Left forelimb (tissue), 1 donor: ENCODE measurements around the gene PIP4K2A.

Experiments
- DNase-seq: peaks from one replicate; pipeline ENCODE4 v3.0.0-alpha.2; 2018; ENCODE audit warnings: low spot score

The PIP4K2A gene

GRCh38 chr10:22666287-22667092 lies 47.9 kb downstream of the PIP4K2A start:
- DNase-seq, result no peak

DNA sequence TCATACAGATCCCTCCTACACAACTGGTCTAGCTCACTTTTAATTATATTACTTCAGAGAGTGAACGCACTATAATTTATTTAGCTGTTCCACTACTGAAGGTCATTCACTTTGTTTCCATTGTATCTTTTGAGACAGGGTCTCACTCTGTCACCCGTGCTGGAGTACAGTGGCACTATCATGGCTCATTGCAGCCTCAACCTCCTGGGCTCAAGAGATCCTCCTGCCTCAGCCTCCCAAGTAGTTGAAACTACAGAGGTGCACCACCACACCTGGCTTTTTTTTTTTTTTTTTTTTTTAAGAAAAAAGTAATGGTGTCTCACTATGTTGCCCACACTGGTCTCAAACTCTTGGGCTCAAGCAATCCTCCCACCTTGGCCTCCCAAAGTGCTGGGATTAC lies 49.0 kb downstream of the PIP4K2A start:
- DNase-seq, result no peak

GRCh38 chr10:22662733-22663330 lies 51.5 kb downstream of the PIP4K2A start:
- no peak for DNase-seq

- DNase-seq, result no peak
Observed at GRCh38 chr10:22659866-22660265, 54.5 kb downstream of the PIP4K2A start.

DNA sequence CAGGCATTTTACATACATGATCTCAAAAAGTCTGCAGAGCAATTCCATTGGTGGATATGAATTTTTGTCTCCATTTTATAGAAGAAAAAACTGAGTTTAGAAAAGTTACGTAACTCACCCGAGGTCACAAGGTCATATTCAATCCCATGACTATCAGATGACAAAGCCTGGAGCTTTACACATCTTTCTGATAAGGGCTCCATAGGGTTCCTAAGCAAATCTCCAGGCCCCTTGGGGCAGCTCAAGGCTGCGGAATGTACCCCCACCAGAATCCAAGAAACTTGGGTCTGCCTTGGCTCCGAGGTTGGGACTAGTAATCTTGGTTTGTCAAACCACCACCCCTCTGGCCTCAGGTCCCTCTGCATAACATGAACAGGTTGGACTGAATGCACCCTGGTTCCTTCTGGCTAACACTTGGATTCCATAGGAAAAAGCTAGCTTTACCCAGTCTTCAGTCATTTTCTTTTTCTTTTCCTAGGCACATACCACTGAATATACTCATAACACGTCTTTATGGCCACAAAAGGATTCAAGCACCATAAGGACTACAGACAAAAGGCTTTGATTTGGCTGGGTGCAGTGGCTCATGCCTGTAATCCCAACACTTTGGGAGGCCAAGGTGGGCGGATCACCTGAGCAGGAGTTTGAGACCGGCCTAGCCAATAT lies 55.5 kb downstream of the PIP4K2A start:
- DNase-seq, result no peak

GRCh38 chr10:22657566-22658225 lies 56.7 kb downstream of the PIP4K2A start:
- no peak for DNase-seq

DNA sequence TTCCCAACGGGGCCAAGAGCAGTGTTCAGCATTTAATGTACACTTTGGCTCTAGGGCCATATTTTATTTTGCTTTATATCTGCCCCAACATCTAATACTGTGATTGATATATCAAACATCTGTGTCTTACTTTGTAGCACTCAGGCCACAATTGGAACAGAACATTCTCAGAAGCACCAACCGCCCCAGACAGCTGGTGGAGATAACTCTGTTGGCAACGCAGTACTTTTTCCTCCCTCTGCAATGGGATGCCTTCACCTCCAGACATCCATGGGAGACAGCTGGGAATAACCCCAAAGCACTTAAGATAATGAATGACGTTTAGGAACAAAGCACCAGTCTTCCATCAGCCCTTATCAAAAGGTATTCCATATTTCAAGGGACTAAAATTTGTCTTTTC lies 57.4 kb downstream of the PIP4K2A start:
- no peak for DNase-seq

DNA sequence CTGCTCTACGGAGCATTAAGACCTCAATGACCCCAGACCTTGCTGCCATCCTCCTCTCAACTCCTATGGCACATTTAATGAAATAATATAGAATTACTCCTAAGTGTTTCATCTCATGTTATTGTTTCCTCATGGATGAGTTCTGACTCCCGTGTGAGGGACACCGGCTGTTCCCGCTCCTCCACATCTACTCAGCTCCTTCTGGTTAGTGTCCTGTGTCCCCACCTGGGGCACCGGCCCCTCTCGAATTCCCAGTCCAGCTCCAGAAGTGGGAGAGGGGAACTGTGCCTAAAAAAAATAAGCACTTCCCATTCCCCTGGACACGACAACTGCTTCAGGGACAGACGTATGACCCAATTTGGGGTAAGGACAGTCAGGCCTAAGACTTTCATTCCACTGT lies 58.3 kb downstream of the PIP4K2A start:
- no peak for DNase-seq

DNA sequence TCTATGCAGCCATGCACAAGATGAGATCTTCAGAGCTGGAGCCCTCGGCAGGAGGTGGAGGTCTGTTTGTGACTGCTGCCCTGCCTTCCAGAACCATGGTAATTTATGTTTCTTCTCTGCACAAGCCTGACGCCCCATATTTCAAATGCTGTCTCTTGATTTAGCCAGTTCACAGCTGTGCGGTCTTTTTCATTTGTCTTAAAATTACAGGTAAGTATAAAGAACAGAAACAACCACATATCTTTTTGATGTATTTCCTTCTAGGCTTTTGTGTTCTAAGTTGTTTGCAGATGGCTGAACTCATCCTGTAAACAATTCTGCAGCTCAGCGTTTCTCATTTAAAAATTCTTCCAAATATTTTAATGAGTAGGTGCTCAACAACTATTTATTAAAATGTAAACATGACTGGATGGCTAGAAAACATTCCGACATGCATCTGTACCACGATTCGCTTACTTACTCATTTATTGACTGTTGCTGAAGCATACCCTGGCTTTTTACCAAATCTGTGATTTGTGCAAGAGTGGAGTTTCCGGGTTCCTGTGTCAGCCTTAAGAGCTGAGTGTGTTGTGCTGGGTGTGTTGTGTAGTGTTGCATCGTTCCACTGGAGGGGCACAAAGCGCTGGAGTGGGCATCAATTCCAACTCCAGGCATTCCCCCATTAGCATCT lies 58.9 kb downstream of the PIP4K2A start:
- DNase-seq, result no peak

GRCh38 chr10:22652988-22653481 lies 61.3 kb downstream of the PIP4K2A start:
- no peak for DNase-seq

DNA sequence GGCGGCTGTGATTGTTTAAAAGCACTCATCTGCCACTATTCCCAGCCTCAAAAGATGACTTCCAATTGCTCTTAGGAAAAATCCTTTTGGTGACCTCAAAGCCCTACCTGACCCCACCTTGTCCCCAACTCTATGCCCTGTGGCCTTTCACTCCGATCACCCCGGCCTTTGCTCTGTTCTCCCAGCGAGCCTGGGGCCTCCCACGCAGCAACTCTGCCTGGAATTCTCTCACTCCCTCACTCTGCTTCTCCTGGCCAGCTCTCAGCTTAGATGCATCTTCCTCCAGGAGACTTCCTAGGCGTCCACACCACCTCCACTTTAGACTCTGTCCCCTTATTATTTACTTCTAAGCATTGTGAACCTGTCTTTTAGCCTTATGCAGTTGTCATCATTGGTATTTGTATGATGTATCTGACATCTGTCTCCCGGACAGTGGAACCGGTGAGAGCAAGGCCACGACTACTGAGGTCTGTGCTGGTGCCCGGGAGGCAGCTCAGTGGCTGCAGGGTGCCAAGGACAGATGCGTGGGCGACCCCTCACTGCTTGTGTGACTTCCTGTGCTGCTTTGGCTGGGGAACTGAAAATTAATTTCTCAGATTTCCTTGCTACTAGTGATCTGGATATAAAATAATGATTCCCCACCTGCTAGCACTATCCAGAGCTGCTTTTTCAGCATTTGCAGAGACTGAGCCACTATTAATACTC lies 63.0 kb downstream of the PIP4K2A start:
- DNase-seq, result no peak

DNA sequence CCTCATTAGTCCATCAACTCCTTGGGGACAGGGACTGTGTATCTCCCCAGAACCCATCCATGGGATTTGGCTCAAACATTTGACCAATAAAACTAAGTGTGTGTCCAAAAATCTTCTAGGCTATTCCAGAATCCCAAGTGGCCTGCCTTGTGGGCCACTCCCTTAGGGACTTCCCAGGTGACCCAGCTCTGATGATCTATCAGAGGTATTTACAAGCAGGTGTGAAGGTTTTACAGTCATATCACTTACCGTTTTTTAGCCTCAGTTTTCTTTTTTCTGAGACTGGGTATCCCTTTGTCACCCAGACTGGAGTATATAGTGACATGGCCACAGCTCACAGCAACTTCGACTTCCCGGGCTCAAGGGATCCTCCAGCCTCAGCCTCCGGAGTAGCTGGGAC lies 64.4 kb downstream of the PIP4K2A start:
- no peak for DNase-seq

- no peak for DNase-seq
Observed at GRCh38 chr10:22649390-22649841, 65.0 kb downstream of the PIP4K2A start.

GRCh38 chr10:22648547-22648961 lies 65.8 kb downstream of the PIP4K2A start:
- no peak for DNase-seq

DNA sequence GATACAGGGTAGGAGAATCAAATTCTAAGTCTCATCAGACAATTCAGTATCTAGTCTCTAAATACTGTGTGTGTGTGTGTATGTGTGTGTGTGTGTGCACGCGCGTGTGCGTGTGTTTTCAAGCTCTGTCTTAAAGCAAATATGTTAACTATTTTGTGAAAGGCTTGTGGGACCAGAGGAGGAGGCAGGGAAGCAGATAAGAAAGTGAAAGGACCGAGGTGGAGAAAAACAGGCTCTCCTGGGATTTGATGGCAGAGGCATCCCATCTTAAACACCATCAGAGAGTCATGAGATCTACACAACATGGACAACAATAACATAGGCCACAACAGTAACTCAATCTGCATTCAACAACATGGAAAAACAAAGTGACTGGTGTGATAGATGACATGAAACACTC lies 67.1 kb downstream of the PIP4K2A start:
- DNase-seq, result no peak

GRCh38 chr10:22646388-22646853 lies 68.0 kb downstream of the PIP4K2A start:
- DNase-seq, result no peak

DNA sequence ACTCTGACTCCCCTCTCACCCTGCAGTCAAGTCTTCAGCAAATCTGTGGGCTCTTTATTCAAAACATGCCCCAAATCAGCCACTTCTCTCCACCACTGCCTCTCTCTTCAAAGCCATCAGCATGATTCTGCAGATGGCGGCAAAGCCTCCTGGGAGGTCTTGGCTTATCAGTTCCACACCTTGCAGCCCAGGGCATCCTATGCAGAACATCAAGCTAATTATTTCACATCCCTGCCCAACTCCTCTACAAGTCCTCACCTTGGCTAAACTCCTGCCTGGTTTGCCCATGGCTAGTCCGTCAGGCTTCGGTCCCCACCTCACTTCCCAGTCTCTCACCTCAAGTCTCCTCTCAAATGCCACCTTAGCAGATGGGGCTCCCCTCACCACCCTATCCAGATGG lies 70.2 kb downstream of the PIP4K2A start:
- DNase-seq, result no peak

DNA sequence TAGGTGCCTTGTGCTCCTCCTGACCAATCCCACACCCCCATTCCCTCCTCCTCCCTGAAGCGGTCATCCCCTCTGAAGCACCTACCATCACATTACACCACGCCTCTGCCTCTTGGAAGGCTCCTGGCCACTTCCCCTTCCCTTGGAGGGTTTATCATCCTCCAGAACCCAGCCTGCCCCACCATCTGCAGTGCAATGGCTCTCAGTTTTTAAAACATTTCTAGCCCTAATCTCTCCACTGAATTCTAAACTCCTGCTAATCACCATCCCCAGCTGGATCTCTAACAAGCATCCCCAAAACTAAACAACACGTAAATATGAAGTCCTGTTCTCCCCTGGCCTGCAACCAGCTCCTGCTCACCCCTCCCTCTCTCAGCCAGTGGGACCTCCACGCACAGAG lies 70.6 kb downstream of the PIP4K2A start:
- DNase-seq, result no peak

DNA sequence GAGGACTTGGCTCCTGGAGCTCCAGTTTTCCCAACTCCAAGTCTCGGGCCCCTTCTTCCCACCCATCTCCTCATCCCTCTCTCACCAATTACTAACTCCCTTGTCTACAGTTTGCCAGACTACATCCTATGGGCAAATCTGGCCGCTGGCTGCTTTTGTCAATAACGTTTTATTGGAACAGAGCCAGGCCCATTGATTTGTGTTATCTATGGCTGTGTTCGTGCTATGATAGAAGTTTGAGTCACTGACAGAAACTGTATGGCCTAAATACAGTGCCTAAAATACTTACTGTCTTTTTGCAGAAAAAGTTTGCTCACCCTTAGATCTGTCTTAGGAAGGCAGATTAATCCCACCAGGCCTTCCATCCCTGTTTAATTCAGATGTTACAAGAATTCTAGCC lies 71.3 kb downstream of the PIP4K2A start:
- DNase-seq, result no peak

- DNase-seq, result no peak
Observed at GRCh38 chr10:22641743-22642142, 72.6 kb downstream of the PIP4K2A start.

DNA sequence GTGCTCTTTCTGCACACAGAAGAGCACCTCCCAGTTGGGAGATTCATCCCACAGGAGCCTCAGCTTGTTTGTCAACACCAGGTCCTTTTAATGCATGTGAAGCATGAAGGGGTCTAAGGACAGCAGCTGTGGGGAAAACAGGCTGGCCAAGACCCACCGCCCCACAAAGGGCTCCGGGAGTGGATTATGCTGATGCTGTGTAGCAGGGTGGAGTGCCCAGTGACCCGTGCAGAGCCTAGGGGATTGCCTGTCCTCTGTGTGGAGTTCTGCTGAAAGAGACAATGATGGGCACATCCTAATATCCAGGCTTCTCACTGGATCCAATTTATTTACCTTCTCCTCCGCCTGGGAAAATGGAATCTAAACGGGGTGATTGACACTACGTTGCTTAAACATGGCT lies 74.0 kb downstream of the PIP4K2A start:
- DNase-seq, result no peak
